ENCODE data around the gene OLIG2.

Gene OLIG2

GRCh38 chr21:33033961-33034413 is 8.3 kb downstream of the OLIG2 start:
- no peak for DNase-seq

DNA sequence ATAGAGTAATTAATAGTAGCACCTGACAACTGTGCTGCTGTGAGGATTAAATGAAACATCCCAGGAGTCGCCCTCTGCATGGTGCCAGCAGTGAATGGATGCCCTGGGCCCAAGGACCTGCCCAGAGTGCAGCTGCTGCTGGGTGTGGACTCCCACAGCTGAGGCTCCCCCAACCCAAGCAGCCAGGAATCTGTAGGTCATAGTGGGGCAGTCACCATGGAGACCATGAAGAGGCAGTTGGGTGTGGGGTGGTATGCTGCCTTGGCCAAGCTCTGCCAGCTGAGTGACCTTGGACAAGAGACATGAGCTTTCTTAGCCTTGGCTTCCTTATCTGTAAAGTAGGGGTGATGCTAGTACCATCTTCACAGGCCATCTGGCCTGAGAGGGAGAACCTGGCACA is 9.4 kb downstream of the OLIG2 start:
- no peak for DNase-seq

- DNase-seq, result no peak
Observed at GRCh38 chr21:33036430-33037162, 10.9 kb downstream of the OLIG2 start.

DNA sequence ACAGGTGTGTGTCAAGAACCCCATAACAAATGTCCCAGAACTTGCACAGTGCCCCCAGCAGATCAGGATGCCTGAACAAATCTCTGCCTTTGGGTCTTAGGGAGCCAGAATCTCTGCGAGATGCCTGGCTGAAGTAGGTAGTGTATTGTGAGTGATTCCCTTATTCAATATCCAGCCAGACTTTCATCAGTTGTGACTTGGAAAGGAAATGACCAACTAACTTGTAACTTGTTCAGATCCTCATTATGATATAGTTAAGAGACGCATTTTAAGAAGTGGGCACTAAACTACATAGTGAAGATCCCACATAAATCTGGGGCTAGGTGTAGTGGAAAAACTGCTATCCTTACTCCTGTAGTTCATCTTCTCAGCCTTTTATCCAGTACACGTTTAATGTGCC is 11.8 kb downstream of the OLIG2 start:
- no peak for DNase-seq

DNA sequence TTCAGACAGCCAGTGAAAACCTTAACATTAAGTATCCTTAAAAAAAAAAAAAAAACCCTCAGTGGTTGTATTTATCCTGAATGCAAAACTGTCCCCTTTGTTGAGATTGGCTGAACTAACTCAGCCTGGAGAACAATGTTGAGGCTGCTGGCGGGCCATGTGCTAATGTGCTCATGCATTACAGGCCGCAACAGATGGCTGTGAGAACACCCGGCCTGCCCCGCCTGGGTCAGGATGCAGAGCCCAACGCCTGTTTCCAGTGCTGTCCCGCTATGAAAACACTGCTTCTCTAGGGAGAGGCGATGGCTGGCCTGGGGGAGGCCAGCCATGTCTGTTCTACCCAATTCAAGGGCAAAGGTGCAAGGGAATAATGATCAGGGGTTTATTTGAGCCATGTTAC is 13.8 kb downstream of the OLIG2 start:
- DNase-seq, result no peak

GRCh38 chr21:33040215-33040614 is 14.5 kb downstream of the OLIG2 start:
- DNase-seq, result no peak

- no peak for DNase-seq
Observed at GRCh38 chr21:33041981-33042380, 16.2 kb downstream of the OLIG2 start.

DNA sequence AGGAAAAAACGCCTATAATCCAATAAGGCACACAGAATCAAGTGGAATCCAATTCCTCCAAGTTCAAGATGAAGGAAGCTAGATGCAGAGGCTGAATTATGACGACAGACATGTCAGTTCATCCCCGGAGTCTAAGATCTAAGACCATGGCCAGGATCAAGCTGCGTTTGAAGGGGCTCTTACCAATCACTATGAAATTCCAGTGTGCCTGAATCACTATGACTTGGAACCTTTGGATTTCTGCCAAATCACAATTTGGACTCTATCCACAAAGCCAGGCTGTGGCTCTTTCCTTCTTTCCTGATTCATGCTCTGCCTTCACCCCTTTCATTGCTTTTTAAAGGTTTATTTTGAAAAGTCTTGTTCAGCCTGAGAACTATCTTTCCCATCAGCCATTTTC is 17.1 kb downstream of the OLIG2 start:
- DNase-seq, result peak; percentile 24

DNA sequence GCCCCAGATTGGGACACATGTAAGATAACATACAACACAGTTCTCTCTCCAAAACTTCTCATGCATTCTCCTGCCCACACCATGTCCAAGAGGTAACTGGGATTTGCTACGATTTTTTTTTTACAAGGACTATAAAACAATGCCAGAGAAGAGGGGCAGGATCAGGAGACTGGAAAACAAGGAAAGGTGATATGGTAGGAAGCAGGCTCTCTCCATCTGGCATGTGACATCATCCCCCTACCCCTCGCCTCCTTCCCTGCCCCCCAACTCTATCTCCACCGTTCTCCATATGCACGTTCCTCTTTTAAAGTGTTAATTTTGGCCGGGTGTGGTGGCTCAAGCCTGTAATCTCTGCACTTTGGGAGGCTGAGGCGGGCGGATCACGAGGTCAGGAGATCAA is 20.7 kb downstream of the OLIG2 start:
- no peak for DNase-seq

- no peak for DNase-seq
Observed at GRCh38 chr21:33047231-33047630, 21.5 kb downstream of the OLIG2 start.

DNA sequence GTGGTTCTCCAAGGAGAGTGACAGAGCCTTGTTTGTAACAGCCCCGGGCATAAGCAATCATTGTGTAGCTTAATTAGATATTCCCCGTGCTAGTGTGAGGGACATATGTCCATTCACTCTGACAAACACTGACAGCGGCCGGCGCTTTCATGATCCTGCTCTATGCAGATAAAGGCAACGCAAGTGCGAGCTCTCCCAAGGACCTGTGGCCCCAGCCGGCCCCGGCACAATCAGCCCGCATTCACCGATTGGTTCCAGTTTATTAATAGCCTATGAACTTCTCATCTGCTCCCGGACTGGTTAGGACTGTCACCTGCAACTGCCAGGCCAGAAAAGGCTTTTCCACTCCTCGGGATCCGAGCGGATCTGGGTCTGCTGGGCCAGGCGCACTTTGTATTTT is 26.2 kb downstream of the OLIG2 start:
- no peak for DNase-seq

GRCh38 chr21:33053951-33054350 is 28.2 kb downstream of the OLIG2 start:
- no peak for DNase-seq

GRCh38 chr21:33055991-33056390 is 30.3 kb downstream of the OLIG2 start:
- no peak for DNase-seq

DNA sequence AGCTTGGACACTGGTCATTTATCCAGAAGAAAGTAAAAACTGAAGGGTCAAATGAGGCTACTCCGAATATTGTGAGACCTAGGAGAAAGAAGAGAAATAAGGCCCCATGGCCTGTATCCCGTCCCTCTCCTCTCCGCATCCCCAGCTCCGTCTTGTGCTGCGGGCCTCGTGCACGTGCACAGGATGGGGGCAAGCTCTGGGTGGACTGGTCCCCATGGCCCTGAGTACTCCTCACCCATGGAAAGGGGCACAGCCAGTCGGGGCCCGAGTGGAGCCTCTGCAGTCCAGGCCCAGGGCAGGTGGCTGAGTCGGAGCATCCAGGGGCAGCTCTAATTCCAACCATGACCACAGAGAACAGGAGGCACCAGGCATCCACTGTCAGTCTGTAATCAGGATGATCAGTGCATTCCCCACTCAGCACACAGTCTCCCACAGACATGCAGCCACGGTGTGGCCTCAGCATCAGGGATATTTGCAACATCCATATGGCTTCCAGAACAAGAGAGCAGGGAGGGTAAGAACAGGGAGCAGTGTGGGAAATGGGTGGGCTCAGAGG is 31.7 kb downstream of the OLIG2 start:
- DNase-seq, result no peak

DNA sequence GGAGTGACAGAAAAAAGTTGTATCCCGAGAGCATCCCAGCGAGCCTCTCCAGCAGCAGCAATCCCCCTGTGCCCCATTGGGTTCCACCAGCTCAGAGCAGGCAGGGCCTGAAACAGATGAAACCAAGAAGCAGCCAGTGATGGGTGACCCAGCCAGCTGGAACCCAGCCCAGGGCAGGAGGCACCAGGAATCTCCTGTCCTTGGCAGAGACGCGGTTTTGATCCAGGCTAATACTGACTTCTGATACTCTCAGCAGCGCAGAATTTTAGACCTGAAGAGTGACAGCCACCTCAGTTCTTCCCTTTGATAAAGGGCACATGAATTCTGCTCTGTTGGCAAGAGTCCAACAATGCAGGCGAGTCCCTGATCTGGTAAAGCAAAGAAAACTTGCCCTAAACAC is 32.8 kb downstream of the OLIG2 start:
- peak; percentile 51 for DNase-seq

DNA sequence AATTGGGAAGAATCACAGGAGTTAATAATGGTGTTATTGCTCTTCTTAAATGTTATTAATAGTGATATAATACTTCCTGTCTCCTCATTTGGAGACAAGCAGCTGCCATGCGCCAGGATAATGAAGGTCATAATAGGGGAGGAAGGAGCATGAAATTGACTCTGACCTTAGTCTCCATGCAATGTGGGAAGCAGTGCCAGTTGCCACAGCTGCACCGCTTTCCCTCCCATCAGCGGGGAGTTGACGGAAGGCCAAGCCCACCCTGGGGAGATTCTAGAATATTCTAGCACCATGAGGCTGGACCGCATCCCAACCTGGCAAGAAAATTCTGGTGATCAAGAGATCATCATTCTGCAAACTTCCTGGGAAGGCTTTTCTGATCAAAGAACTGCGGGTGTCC is 33.2 kb downstream of the OLIG2 start:
- peak; percentile 51 for DNase-seq

- DNase-seq, result no peak
Observed at GRCh38 chr21:33059380-33059841, 33.7 kb downstream of the OLIG2 start.

DNA sequence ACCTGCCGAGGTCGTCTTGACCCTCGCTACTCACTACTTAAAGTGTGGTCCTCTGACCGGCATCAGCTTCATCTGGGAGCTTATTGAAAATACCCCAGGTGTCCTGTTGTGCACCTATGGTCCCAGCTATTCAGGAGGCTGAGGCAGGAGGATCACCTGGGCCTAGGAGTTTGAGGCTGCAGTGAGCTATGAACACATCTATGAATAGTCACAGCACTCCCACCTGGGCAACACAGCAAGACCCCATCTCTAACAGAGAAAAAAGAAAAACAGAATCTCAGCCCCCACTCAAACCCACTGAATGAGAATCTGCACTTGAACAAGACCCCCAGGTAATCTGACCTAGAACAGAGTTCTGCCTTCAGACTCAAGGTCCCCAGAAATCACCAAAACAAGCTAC is 35.5 kb downstream of the OLIG2 start:
- DNase-seq, result no peak

GRCh38 chr21:33063375-33063883 is 37.7 kb downstream of the OLIG2 start:
- no peak for DNase-seq

- no peak for DNase-seq
Observed at GRCh38 chr21:33063907-33064622, 38.3 kb downstream of the OLIG2 start.

DNA sequence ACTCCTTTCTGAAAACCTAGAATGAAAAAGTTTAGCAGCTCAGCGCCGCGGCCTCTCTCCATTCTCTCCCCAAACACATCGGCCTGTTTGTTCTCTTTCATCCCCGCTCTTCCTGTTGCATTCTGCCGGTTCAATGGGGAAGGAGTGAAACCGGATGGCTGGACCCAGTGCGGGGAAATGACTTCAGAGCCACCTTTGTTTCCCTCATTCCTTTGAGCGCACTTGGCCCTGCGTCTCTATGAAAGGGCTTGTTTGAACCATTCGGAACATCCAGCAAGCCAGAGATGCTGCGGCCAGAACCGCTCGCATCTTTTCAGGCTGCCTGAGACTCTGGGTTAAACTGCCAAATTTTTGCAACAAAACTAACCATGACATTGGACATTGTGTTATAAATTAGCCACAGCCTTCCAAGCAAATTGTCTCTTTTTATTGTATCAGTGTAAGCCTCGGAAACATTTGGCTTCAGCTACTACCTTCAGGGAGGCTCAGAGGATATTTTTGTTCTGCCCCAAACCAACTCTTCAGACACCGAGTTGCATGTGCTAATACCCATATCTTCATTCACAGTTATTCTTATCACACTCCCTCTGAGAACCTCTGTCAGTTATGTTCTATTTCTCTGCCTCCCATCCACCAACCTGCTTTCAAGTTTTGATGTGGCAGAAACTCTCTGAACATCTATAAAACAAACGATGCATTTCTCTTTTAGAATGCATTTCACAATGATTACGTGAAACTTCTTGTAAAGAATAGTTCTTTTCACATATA is 39.1 kb downstream of the OLIG2 start:
- DNase-seq, result no peak

- DNase-seq, result no peak
Observed at GRCh38 chr21:33067043-33067442, 41.3 kb downstream of the OLIG2 start.

DNA sequence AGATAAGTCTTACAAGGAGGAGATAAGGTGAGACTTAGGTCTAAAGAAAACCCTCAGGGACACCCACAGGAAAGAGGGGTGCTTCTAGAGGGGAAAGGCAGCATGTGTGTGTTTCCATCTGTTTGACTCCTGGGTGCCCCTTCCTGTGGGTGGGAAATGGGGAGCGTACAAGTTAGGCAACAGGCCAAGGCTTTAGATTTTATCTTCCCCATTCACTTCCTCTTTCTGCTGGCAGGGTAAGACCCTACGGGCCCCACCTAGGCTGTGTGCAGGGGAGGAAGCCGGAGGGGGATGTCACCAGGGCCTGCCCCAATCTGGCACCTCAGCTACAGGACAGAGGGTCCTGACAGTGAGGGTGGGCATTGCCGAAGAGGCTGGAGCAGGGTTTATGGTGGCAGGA is 41.7 kb downstream of the OLIG2 start:
- DNase-seq, result no peak

Data from NCI-H1105 (cell line).